ENCODE results near the gene UGT1A8. TPM values are rescaled to one million over a fixed set of nuclear protein-coding genes. Genes with fewer than 3 reads are reported as not detected.

UGT1A8 gene
- total and polyA plus RNA-seq, 2 donors (not counting 1 experiment from before 2014, with no cell fraction given) = not detected

DNA sequence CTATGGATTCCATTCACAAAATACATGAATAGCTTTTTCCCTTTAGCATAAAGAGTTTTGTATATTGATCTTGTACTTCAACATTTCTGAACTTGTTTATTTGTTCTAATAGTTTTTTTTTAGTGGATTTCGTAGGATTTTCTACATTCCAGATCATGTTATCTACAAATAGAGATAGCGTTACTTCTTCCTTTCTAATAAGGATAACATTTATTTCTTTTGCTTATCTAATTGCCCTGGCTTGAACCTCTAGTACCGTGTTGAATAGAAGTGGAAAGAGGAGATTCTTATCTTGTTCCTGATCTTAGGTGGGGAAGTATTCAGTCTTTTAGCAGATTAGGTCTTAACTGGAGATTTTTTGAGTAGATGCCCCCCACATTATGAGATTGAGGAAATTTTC lies 84.8 kb downstream of the UGT1A8 start:
- no peaks in the 10 kb centered on the region for H3K36me3 ChIP-seq (replicated peaks in 1 of 2; ENCODE audit: control extremely low read depth in 1 of 2, control insufficient read depth in 1 of 2, extremely low read depth in 1 of 2, insufficient read depth in 2 of 2, low read length in 1 of 2)
- Mint-ChIP-seq H3K27me3 (peaks cover 20% of the 10 kb centered on the region), H3K9me3 (ENCODE audit: insufficient read depth) (no peaks in the 10 kb centered on the region), H3K27ac (no peak overlapping the region), H3K4me1 (no peaks in the 10 kb centered on the region), H3K4me3 (no peak overlapping the region)
- ChIA-PET POLR2A (no interaction called here), CTCF (interaction anchor here (2.0 kb wide), 1 partner anchor 9 kb away, joined by 4 read pairs; no protein-coding TSS in a partner anchor)
- no peak overlapping the region for H3K4me2 ChIP-seq (replicated peaks; ENCODE audit: low read depth, low read length, poor library complexity, severe bottlenecking)
- H3K9ac ChIP-seq (ENCODE audit: low read length) = no peak overlapping the region
- H3K4me1 ChIP-seq (ENCODE audit: control insufficient read depth in 2 of 2, insufficient read depth in 2 of 2, low read length in 2 of 2) = no peaks in the 10 kb centered on the region
- intact Hi-C loops (cut with micrococcal nuclease) = no loop called here
- TF ChIP-seq EZH2 (IDR thresholded peaks at IDR 0.05; ENCODE audit: borderline replicate concordance, insufficient read depth, low read depth, low read length, poor library complexity, severe bottlenecking) = no peak
- TF ChIP-seq, protein P1, sequence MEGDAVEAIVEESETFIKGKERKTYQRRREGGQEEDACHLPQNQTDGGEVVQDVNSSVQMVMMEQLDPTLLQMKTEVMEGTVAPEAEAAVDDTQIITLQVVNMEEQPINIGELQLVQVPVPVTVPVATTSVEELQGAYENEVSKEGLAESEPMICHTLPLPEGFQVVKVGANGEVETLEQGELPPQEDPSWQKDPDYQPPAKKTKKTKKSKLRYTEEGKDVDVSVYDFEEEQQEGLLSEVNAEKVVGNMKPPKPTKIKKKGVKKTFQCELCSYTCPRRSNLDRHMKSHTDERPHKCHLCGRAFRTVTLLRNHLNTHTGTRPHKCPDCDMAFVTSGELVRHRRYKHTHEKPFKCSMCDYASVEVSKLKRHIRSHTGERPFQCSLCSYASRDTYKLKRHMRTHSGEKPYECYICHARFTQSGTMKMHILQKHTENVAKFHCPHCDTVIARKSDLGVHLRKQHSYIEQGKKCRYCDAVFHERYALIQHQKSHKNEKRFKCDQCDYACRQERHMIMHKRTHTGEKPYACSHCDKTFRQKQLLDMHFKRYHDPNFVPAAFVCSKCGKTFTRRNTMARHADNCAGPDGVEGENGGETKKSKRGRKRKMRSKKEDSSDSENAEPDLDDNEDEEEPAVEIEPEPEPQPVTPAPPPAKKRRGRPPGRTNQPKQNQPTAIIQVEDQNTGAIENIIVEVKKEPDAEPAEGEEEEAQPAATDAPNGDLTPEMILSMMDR (IDR thresholded peaks at IDR 0.05) = no peak
- H3K9me3 ChIP-seq (ENCODE audit: control extremely low read depth in 1 of 3, control insufficient read depth in 2 of 3, insufficient read depth in 1 of 3, low read length in 2 of 3) = peaks cover 0 to 8% (median 0%) of the 10 kb centered on the region in 3 donors
- no peak overlapping the region for H2AFZ ChIP-seq (ENCODE audit: insufficient read depth, low read depth, low read length, poor library complexity, severe bottlenecking)
- peaks cover 0 to 3% (median 0%) of the 10 kb centered on the region in 4 experiments for H3K27me3 ChIP-seq (replicated peaks in 1 of 4; ENCODE audit: control extremely low read depth in 1 of 4, control insufficient read depth in 3 of 4, insufficient read depth in 4 of 4, low read length in 3 of 4)
- DNase-seq (no peak), ATAC-seq (ENCODE audit: low read depth) (no peak)
- no CpG with 5 or more reads among the region's 3 CpGs for WGBS (ENCODE audit: insufficient coverage)
- H4K20me1 ChIP-seq (ENCODE audit: control insufficient read depth, insufficient read depth, low read length, poor library complexity, severe bottlenecking) = no peaks in the 10 kb centered on the region
- H3K79me2 ChIP-seq (ENCODE audit: control insufficient read depth, insufficient read depth, low read length) = no peaks in the 10 kb centered on the region
- no peak overlapping the region for H3K27ac ChIP-seq (ENCODE audit: low read length in 2 of 2)
- H3K4me3 ChIP-seq (ENCODE audit: control extremely low read depth in 1 of 5, extremely low read depth in 1 of 5, insufficient read depth in 1 of 5, low read depth in 2 of 5, low read length in 4 of 5) = no peak overlapping the region

DNA sequence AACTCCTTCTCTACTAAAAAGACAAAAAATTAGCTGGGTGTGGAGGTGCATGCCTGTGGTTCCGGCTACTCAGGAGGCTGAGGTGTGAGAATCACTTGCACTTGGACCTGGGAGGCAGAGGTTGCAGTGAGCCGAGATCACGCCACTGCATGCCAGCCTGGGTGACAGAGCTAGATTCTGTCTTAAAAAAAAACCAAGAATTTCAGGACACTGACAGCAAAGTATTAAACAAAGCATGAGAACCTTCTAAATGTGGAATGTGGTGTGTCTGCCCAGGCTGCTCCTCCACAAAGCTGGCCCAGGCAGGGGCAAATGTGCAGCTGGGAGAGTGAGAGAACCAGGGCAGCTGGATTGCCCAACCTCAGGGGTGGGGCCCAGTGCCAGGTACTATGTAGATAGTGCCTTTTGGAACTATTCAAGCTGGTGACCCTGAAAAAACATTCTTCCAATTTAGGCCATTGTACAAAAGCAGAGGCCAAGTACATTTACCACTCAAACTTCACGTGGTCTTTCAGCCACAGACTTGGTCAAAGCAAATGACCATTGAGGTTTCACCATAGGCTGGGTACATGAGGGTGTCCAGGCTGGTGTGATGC lies 88.6 kb downstream of the UGT1A8 start:
- no peaks in the 10 kb centered on the region for H3K4me1 Mint-ChIP-seq
- no peak overlapping the region for H3K4me2 ChIP-seq (replicated peaks; ENCODE audit: low read depth, low read length, poor library complexity, severe bottlenecking)
- no peaks in the 10 kb centered on the region for H3K4me1 ChIP-seq (ENCODE audit: control insufficient read depth in 2 of 2, insufficient read depth in 2 of 2, low read length in 2 of 2)
- no peak for DNase-seq
- peaks cover 0 to 3% (median 0%) of the 10 kb centered on the region in 4 experiments for H3K27me3 ChIP-seq (replicated peaks in 1 of 4; ENCODE audit: control extremely low read depth in 1 of 4, control insufficient read depth in 3 of 4, insufficient read depth in 4 of 4, low read length in 3 of 4)
- TF ChIP-seq, protein P1 (IDR thresholded peaks at IDR 0.05) = no peak
- no peak for TF ChIP-seq EZH2 (IDR thresholded peaks at IDR 0.05; ENCODE audit: borderline replicate concordance, insufficient read depth, low read depth, low read length, poor library complexity, severe bottlenecking)
- H3K36me3 ChIP-seq (replicated peaks in 1 of 2; ENCODE audit: control extremely low read depth in 1 of 2, control insufficient read depth in 1 of 2, extremely low read depth in 1 of 2, insufficient read depth in 2 of 2, low read length in 1 of 2) = no peaks in the 10 kb centered on the region
- H3K27ac Mint-ChIP-seq = no peak overlapping the region
- peaks cover 0 to 8% (median 0%) of the 10 kb centered on the region in 3 donors for H3K9me3 ChIP-seq (ENCODE audit: control extremely low read depth in 1 of 3, control insufficient read depth in 2 of 3, insufficient read depth in 1 of 3, low read length in 2 of 3)
- no peak for ATAC-seq (ENCODE audit: low read depth)
- CTCF ChIA-PET = interaction anchor here (1.1 to 1.2 kb wide), 2 partner anchors 11 to 17 kb away, joined by 3 read pairs; no protein-coding TSS in a partner anchor
- POLR2A ChIA-PET = no interaction called here
- H3K9ac ChIP-seq (ENCODE audit: low read length) = no peak overlapping the region
- H3K27me3 Mint-ChIP-seq = peaks cover 21% of the 10 kb centered on the region
- H3K9me3 Mint-ChIP-seq (ENCODE audit: insufficient read depth) = no peaks in the 10 kb centered on the region
- H2AFZ ChIP-seq (ENCODE audit: insufficient read depth, low read depth, low read length, poor library complexity, severe bottlenecking) = no peak overlapping the region
- no peak overlapping the region for H3K4me3 Mint-ChIP-seq
- H3K79me2 ChIP-seq (ENCODE audit: control insufficient read depth, insufficient read depth, low read length) = no peaks in the 10 kb centered on the region
- WGBS (ENCODE audit: insufficient coverage) = 50% methylated on average over 2 of the region's 4 CpGs
- H3K27ac ChIP-seq (ENCODE audit: low read length in 2 of 2) = no peak overlapping the region
- no peaks in the 10 kb centered on the region for H4K20me1 ChIP-seq (ENCODE audit: control insufficient read depth, insufficient read depth, low read length, poor library complexity, severe bottlenecking)
- intact Hi-C loops (cut with micrococcal nuclease) = no loop called here
- no peak overlapping the region for H3K4me3 ChIP-seq (ENCODE audit: control extremely low read depth in 1 of 5, extremely low read depth in 1 of 5, insufficient read depth in 1 of 5, low read depth in 2 of 5, low read length in 4 of 5)

Measured in B cell (primary cell).